Measurements from ENCODE around the gene SYK.

- no peak for TF ChIP-seq POLR2AphosphoS5 (IDR thresholded peaks at IDR 0.05; ENCODE audit: insufficient read depth in 1 of 2, low read depth in 1 of 2)
- TF ChIP-seq, protein P1, sequence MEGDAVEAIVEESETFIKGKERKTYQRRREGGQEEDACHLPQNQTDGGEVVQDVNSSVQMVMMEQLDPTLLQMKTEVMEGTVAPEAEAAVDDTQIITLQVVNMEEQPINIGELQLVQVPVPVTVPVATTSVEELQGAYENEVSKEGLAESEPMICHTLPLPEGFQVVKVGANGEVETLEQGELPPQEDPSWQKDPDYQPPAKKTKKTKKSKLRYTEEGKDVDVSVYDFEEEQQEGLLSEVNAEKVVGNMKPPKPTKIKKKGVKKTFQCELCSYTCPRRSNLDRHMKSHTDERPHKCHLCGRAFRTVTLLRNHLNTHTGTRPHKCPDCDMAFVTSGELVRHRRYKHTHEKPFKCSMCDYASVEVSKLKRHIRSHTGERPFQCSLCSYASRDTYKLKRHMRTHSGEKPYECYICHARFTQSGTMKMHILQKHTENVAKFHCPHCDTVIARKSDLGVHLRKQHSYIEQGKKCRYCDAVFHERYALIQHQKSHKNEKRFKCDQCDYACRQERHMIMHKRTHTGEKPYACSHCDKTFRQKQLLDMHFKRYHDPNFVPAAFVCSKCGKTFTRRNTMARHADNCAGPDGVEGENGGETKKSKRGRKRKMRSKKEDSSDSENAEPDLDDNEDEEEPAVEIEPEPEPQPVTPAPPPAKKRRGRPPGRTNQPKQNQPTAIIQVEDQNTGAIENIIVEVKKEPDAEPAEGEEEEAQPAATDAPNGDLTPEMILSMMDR (IDR thresholded peaks at IDR 0.05), result no peak
Observed at GRCh38 chr9:90860826-90861225, 59.2 kb downstream of the SYK start.

Data from vagina (tissue), 2 donors.